ENCODE results near the gene E2F4.

GRCh38 chr16:67188323-67188722, 3.6 kb upstream of the E2F4 start:
- no peak for TF ChIP-seq POLR2A (IDR thresholded peaks at IDR 0.05; ENCODE audit: low read depth, low read length)
- TF ChIP-seq TAF1 (IDR thresholded peaks at IDR 0.05; ENCODE audit: low read depth, low read length) = no peak
- TF ChIP-seq POU2F2 (IDR thresholded peaks at IDR 0.05; ENCODE audit: low read depth, low read length) = no peak
- TF ChIP-seq POLR2AphosphoS5 (IDR thresholded peaks at IDR 0.05; ENCODE audit: low read depth, low read length) = no peak
- TF ChIP-seq SPI1 (IDR thresholded peaks at IDR 0.05; ENCODE audit: low read depth, low read length) = no peak
